ENCODE measurements around the gene GRM1.

The GRM1 gene

GRCh38 chr6:146106532-146106931, 77.7 kb downstream of the GRM1 start:
- in situ Hi-C loops (cut with HindIII; ENCODE audit: low sequenced_read_pairs): no loop called here
- DNase-seq (ENCODE audit: low read depth): no peak
- H3K4me3 ChIP-seq (ENCODE audit: low read depth, low read length): no peak overlapping the region
- TF ChIP-seq CTCF (IDR thresholded peaks at IDR 0.05; ENCODE audit: low read depth, low read length, missing control alignments): no peak

- TF ChIP-seq CTCF (IDR thresholded peaks at IDR 0.05; ENCODE audit: low read depth, low read length, missing control alignments): no peak
- no peak overlapping the region for H3K4me3 ChIP-seq (ENCODE audit: low read depth, low read length)
- no peak for DNase-seq (ENCODE audit: low read depth)
- in situ Hi-C loops (cut with HindIII; ENCODE audit: low sequenced_read_pairs): no loop called here
Observed at GRCh38 chr6:146110990-146111389, 82.1 kb downstream of the GRM1 start.

GRCh38 chr6:146111881-146112450, 83.1 kb downstream of the GRM1 start:
- no peak overlapping the region for H3K4me3 ChIP-seq (ENCODE audit: low read depth, low read length)
- DNase-seq (ENCODE audit: low read depth): no peak
- TF ChIP-seq CTCF (IDR thresholded peaks at IDR 0.05; ENCODE audit: low read depth, low read length, missing control alignments): no peak
- in situ Hi-C loops (cut with HindIII; ENCODE audit: low sequenced_read_pairs): no loop called here

- no peak for DNase-seq (ENCODE audit: low read depth)
- in situ Hi-C loops (cut with HindIII; ENCODE audit: low sequenced_read_pairs): no loop called here
- TF ChIP-seq CTCF (IDR thresholded peaks at IDR 0.05; ENCODE audit: low read depth, low read length, missing control alignments): no peak
- no peak overlapping the region for H3K4me3 ChIP-seq (ENCODE audit: low read depth, low read length)
Observed at GRCh38 chr6:146113084-146113623, 84.3 kb downstream of the GRM1 start.

GRCh38 chr6:146123616-146124015, 94.8 kb downstream of the GRM1 start:
- no peak overlapping the region for H3K4me3 ChIP-seq (ENCODE audit: low read depth, low read length)
- in situ Hi-C loops (cut with HindIII; ENCODE audit: low sequenced_read_pairs): no loop called here
- no peak for DNase-seq (ENCODE audit: low read depth)

GRCh38 chr6:146127447-146128215, 98.8 kb downstream of the GRM1 start:
- TF ChIP-seq CTCF (IDR thresholded peaks at IDR 0.05; ENCODE audit: low read depth, low read length, missing control alignments): no peak
- in situ Hi-C loops (cut with HindIII; ENCODE audit: low sequenced_read_pairs): no loop called here
- no peak overlapping the region for H3K4me3 ChIP-seq (ENCODE audit: low read depth, low read length)
- no peak for DNase-seq (ENCODE audit: low read depth)

More at GRCh38 chr6:146123616-146124015, 94.8 kb downstream of the GRM1 start:
- no peak for TF ChIP-seq CTCF (IDR thresholded peaks at IDR 0.05; ENCODE audit: low read depth, low read length, missing control alignments)

All from astrocyte of the cerebellum (primary cell).